Ovary (tissue), 9 donors: ENCODE data around the gene TYMP. TPM values are rescaled to one million over a fixed set of nuclear protein-coding genes. Genes with fewer than 3 reads are reported as not detected.

Experiments used
- DNase-seq, 5 donors: peaks; one replicate each; pipeline ENCODE4 v3.0.0-alpha.2; 2019 to 2020
- H3K27ac ChIP-seq, 2 donors: fragments of 200-600 bp; one replicate each; pipeline versions ENCODE4 v1.5.1 to v1.8.0; 2019 to 2022
- H3K27me3 ChIP-seq: fragments of 200-600 bp; one replicate; pipeline ENCODE4 v1.8.0; 2022
- H3K36me3 ChIP-seq: fragments of 200-600 bp; sonication (generic); one replicate; pipeline ENCODE4 v1.5.1; 2019
- H3K4me1 ChIP-seq: one replicate; pipeline ENCODE4 v1.8.1; 2013; ENCODE audit warnings: mild to moderate bottlenecking, moderate library complexity; ENCODE audit not compliant: insufficient read depth
- H3K4me3 ChIP-seq: fragments of 200-600 bp; sonication (generic); one replicate; pipeline ENCODE4 v1.5.1; 2017
- H3K9me3 ChIP-seq, 2 donors: fragments of 200-600 bp in 1 of 2; sonication (generic) in 1 of 2; one replicate each; pipeline versions ENCODE4 v1.5.1 to v1.8.1; 2013 to 2019; ENCODE audit warnings: mild to moderate bottlenecking in 1 of 2, moderate library complexity in 1 of 2
- EP300 ChIP-seq: sonication (generic); formaldehyde crosslinking; IDR thresholded peaks from one replicate; pipeline ENCODE4 v1.6.1; 2017; ENCODE audit warnings: antibody characterized with exemption
- POLR2A ChIP-seq: fragments of 450-650 bp; IDR thresholded peaks from one replicate; pipeline ENCODE4 v1.6.1; 2017; ENCODE audit warnings: antibody characterized with exemption, mild to moderate bottlenecking, moderate library complexity
- WGBS, 3 donors: extraction: QIAGEN DNeasy Blood & Tissue Kit in 1 of 3; methylation state at CpG; one replicate each; pipeline versions ENCODE4 v1.1.5 to v1.1.7; 2013 to 2017; 5-methylcytosine and 5-hydroxymethylcytosine counted together
- intact Hi-C, 4 donors: fragments of 100-400 bp; cut with DNase I; formaldehyde crosslinking; loops; one replicate each; pipeline versions ENCODE4 v1.11.0 to v1.15.1; 2022 to 2023
- polyA plus RNA-seq, 2 donors: library from polyadenylated mRNA; stranded (reverse); fragments of 200-250 nt in 1 of 2; fragments of 350-450 nt in 1 of 2; fragmentation: Illumina TruSeq in 1 of 2; extraction: RNeasy Lipid Tissue Mini Kit (QIAGEN cat#74804) in 1 of 2; gene quantifications; one replicate each; pipeline ENCODE4 v1.2.3, GENCODE V29; 2013 to 2014
- total RNA-seq, 7 donors: library from RNA; depleted of rRNA in 2 of 7; stranded (reverse); fragments of >200 nt in 2 of 7; fragmentation: NEBNext Ultra II Directional in 3 of 7; extraction: Animal tissue kit (Norgen Biotek cat#: 25700) in 3 of 7; gene quantifications; one replicate each; pipeline versions ENCODE4 v1.1.0 to v1.2.4, GENCODE V29; 2016 to 2023
- TF ChIP-seq, protein P1 (sequence below), 3 donors: fragments of 450-650 bp in 2 of 3; fragments of 200-600 bp in 1 of 3; IDR thresholded peaks; one replicate each; pipeline versions ENCODE4 v1.5.1 to v1.8.0; 2016 to 2022; ENCODE audit warnings: antibody characterized with exemption in 3 of 3, mild to moderate bottlenecking in 1 of 3
- donor health status: DM: no; HTN: no; CAD: no; lungs with moderate emphysema.
- donor health status: DM: no; HTN: no; CAD: no.
- donor health status: Bipolar disorder and iron deficiency.
- donor health status: DM: yes; HTN: yes; CAD: no.
- donor health status: DM: no; HTN: no; CAD: no.
- donor health status: DM: yes; HTN: yes; CAD: no.

TYMP gene
- total and polyA plus RNA-seq, 9 donors = 2.7 to 72.4 (median 14.8) TPM

DNA sequence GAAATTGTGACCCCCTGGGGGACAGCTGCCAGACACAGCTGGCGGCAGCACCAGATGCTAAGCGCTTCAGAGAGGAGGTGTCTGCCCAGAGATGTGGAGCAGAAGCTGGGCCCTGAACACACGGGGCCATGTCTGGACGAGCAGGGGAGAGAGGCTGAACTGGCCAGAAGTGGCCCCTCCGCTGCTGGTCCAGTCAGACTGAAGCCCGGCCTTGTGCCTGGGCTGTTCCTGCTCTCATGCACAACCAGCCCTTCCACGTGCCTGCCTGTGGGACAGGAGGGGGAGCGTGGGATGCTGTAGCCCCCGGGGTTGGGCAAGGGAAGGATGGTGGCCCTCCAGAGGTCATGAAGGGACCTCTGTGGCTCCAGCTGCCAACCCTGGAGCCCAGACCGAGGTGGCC, 46.7 kb downstream of the TYMP start:
- peaks cover 9% of the 10 kb centered on the region for H3K27me3 ChIP-seq
- WGBS, 3 donors = 71 to 83% (median 77%) methylated on average over 10 of the region's 10 CpGs
- intact Hi-C loops = no loop called here

DNA sequence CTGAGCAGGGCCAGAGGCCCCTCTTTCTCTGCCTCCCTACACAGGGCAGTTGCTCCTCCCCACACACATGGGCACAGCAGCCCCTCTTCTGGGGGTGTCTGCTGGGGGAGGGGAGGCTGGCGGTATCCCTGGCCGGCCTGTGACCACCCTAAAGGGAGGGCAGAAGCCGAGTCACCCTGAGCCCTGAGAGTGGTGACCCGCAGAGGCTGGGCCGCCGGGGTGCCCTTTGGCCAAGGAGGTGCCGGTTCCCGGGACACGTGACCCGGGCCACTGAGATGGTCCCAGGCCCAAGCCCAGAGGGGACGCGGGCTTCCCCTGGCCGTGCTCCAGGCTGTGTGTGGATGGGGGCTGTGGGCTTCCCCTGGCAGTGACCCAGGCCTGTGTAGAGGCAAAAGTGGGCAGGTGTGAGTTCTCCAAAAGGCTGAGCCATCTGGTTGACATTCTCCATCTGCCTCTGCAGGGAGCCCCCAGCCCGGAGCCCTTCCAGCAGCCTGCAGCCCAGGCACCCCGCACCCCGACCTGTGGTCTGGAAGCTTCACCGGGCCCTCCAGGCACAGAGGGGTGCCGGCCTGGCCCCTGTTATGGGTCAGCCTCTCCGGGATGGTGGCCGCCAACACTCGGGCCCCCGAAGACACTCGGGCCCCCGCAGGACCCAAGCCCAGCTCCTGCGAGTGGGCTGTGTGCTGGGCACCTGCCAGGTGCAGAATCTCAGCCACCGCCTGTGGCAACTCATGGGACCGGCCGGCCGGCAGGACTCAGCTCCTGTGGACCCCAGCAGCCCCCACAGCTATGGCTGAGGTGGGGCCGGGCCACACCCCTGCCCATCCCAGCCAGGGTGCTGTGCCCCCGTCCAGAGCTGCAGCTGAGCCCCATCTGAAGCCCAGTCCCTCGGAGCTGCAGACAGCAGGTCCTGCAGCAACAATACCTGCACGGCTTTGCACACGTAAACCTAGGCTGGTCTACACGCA, 47.4 kb downstream of the TYMP start:
- no peak for DNase-seq
- no peak overlapping the region for H3K27ac ChIP-seq
- no peak for TF ChIP-seq EP300
- TF ChIP-seq, protein P1, sequence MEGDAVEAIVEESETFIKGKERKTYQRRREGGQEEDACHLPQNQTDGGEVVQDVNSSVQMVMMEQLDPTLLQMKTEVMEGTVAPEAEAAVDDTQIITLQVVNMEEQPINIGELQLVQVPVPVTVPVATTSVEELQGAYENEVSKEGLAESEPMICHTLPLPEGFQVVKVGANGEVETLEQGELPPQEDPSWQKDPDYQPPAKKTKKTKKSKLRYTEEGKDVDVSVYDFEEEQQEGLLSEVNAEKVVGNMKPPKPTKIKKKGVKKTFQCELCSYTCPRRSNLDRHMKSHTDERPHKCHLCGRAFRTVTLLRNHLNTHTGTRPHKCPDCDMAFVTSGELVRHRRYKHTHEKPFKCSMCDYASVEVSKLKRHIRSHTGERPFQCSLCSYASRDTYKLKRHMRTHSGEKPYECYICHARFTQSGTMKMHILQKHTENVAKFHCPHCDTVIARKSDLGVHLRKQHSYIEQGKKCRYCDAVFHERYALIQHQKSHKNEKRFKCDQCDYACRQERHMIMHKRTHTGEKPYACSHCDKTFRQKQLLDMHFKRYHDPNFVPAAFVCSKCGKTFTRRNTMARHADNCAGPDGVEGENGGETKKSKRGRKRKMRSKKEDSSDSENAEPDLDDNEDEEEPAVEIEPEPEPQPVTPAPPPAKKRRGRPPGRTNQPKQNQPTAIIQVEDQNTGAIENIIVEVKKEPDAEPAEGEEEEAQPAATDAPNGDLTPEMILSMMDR (IDR thresholded peaks at IDR 0.05) = no peak
- TF ChIP-seq POLR2A = no peak
- no peaks in the 10 kb centered on the region for H3K36me3 ChIP-seq
- 37 to 52% (median 45%) methylated on average over 29 to 35 of the region's 35 CpGs for WGBS, 3 donors
- H3K9me3 ChIP-seq = no peaks in the 10 kb centered on the region
- no peaks in the 10 kb centered on the region for H3K4me1 ChIP-seq
- intact Hi-C loops = no loop called here
- H3K4me3 ChIP-seq = no peak overlapping the region
- H3K27me3 ChIP-seq = peaks cover 9% of the 10 kb centered on the region

More for the DNA sequence above, 46.7 kb downstream of the TYMP start:
- no peaks in the 10 kb centered on the region for H3K9me3 ChIP-seq
- H3K4me3 ChIP-seq = no peak overlapping the region
- H3K27ac ChIP-seq = no peak overlapping the region
- DNase-seq = no peak
- H3K36me3 ChIP-seq = no peaks in the 10 kb centered on the region
- no peaks in the 10 kb centered on the region for H3K4me1 ChIP-seq
- TF ChIP-seq, protein P1 (IDR thresholded peaks at IDR 0.05) = no peak
- TF ChIP-seq POLR2A (no peak), EP300 (no peak)

DNA sequence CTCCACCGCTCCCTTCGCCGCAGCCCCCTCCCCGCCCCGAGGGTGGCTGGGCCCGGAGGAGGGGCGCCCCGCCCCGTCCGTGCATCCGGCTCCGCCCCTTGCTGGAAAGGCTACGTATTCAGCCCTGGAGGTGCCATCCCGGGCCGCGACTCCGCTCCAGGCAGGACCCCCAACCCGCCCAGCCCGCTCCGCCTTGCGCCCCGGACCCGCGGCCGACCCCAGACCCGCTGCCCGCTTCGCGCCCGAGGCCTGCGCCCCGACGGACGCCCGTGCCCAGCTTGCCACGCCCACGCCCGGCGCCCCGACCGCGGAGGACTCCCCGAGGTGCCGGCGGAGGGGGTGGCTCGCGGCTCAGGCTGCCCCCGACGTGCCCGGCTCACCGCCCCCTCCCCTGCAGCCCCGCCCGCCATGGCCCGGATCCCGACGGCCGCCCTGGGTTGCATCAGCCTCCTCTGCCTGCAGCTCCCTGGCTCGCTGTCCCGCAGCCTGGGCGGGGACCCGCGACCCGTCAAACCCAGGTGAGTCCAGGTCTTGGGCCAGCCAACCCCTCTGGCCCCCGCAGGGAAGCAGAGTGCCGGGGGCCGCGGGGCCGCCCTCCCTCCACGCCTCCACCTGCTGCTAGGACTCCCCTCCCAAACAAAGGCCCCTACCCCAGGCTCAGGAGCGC, 48.2 kb downstream of the TYMP start, which contains the start of gene ADM2:
ADM2 (plus strand) TSS at position 104 of the 667 bp plus-strand sequence; CDS start at position 409, 305 bp downstream.
- no peaks in the 10 kb centered on the region for H3K4me1 ChIP-seq
- no peaks in the 10 kb centered on the region for H3K36me3 ChIP-seq
- DNase-seq = no peak
- TF ChIP-seq EP300 = no peak
- TF ChIP-seq, protein P1 (IDR thresholded peaks at IDR 0.05) = no peak
- TF ChIP-seq POLR2A = no peak
- H3K9me3 ChIP-seq = no peaks in the 10 kb centered on the region
- intact Hi-C loops = no loop called here
- peak within 1 kb of the TSS; percentile 19 for H3K4me3 ChIP-seq
- peaks cover 9% of the 10 kb centered on the region for H3K27me3 ChIP-seq
- no peak within 1 kb of the TSS for H3K27ac ChIP-seq
- WGBS, 3 donors = 2 to 6% (median 3%) methylated on average over 16 to 70 of the region's 70 CpGs

DNA sequence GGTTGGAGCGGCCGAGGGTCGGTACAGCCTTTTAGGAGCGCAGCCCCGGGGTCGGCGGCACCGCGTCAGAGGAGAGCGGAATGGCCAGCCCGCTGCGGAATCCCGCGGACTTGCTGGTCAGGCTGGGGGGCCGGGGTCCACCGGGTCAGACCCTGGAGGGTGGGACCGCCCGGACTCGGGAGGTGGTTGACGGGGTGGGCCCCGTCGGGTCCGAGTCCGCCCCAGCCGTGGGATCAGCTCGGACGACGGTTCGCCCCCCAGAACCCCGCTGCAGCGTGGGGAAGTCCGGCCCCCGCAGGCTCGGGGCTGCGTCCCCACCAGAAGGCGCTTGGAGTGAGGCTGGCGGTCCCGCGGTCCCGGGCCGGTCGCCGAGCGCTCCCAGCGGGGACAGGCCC, 48.8 kb downstream of the TYMP start:
- H3K4me1 ChIP-seq = no peaks in the 10 kb centered on the region
- H3K27ac ChIP-seq = no peak overlapping the region
- H3K4me3 ChIP-seq = peak overlapping the region; percentile 19
- H3K36me3 ChIP-seq = no peaks in the 10 kb centered on the region
- WGBS, 3 donors = 1 to 4% (median 2%) methylated on average over 5 to 45 of the region's 45 CpGs
- TF ChIP-seq EP300 = no peak
- no peak for TF ChIP-seq POLR2A
- TF ChIP-seq, protein P1 (IDR thresholded peaks at IDR 0.05) = no peak
- no peaks in the 10 kb centered on the region for H3K9me3 ChIP-seq
- no peak for DNase-seq
- intact Hi-C loops = no loop called here
- H3K27me3 ChIP-seq = peaks cover 9% of the 10 kb centered on the region
